ENCODE results near the gene GAPVD1. TPM values are rescaled to one million over a fixed set of nuclear protein-coding genes. Genes with fewer than 3 reads are reported as not detected.

The GAPVD1 gene
- total and polyA plus RNA-seq, 2 of the 13 experiments (the other 11 are each of a cell fraction or from before 2014, with no cell fraction given) = 11.1 to 33.2 TPM

DNA sequence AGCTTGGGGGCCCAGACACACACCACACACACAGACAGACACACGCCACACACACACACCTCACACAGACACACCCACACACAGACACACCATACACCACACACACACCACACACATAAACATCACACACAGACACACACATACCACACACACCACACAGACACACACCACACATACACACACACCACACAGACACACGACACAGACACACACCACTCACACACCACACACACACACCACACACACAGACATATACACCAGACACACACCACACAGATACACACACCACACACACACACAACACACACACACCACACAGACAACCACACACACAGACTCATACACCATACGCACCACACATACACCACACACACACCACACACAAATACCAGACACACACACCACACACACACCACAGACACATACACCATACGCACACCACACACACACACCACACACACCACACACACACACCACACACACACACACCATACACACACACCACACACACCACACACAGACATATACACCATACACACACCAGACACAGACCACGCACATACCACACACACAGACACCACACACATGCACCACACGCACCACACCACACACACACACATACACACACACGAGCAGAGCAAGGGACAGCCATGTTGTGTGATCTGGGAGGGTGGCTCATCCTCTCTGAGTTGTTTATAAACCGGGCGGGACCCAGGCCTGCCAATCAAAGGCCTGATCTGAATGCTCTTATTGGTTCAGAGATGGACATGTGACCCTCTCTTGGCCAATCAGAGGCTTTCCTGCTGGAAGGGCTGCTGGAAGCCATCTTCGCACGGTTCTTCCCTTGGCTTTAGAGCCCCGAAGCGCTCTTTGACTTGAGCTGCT, 148.3 kb downstream of the GAPVD1 start (continued):
- TF ChIP-seq FOXK1 (CRISPR knock-in tag; IDR thresholded peaks at IDR 0.05; ENCODE audit: borderline replicate concordance, low read depth) (no peak), ZNF30 (CRISPR knock-in tag; IDR thresholded peaks at IDR 0.05) (no peak), ATM (IDR thresholded peaks at IDR 0.05; ENCODE audit: borderline replicate concordance) (no peak), TRIM24 (CRISPR knock-in tag; IDR thresholded peaks at IDR 0.05) (no peak), U2AF2 (IDR thresholded peaks at IDR 0.05; ENCODE audit: low read depth, low read length) (no peak), SMAD9 (CRISPR knock-in tag; IDR thresholded peaks at IDR 0.05) (no peak), ZNF841 (CRISPR knock-in tag; IDR thresholded peaks at IDR 0.05; ENCODE audit: borderline replicate concordance) (no peak), MAX (IDR thresholded peaks at IDR 0.05) (no peak), NAIF1 (CRISPR knock-in tag; IDR thresholded peaks at IDR 0.05; ENCODE audit: borderline replicate concordance) (no peak), FOSL1 (CRISPR knock-in tag; IDR thresholded peaks at IDR 0.05; ENCODE audit: borderline replicate concordance) (no peak), MBD4 (IDR thresholded peaks at IDR 0.05; ENCODE audit: borderline replicate concordance, low read length) (no peak), TMF1 (CRISPR knock-in tag; IDR thresholded peaks at IDR 0.05; ENCODE audit: low read depth) (no peak), TOE1 (CRISPR knock-in tag; IDR thresholded peaks at IDR 0.05) (no peak), KLF16 (CRISPR knock-in tag; IDR thresholded peaks at IDR 0.05) (no peak), ZNF431 (CRISPR knock-in tag; IDR thresholded peaks at IDR 0.05; ENCODE audit: borderline replicate concordance, low read depth) (no peak), ZNF720 (CRISPR knock-in tag; IDR thresholded peaks at IDR 0.05) (no peak), ELF1 (CRISPR knock-in tag; IDR thresholded peaks at IDR 0.05) (no peak), ZBTB7A (CRISPR knock-in tag; IDR thresholded peaks at IDR 0.05) (0 out of 2 replicates have a peak, but pooled peaks have one; percentile 26), ZBTB42 (CRISPR knock-in tag; IDR thresholded peaks at IDR 0.05) (no peak), SP1 (IDR thresholded peaks at IDR 0.05) (no peak), SP1 (CRISPR knock-in tag; IDR thresholded peaks at IDR 0.05) (no peak), RAD51 (IDR thresholded peaks at IDR 0.05; ENCODE audit: borderline replicate concordance) (0 out of 2 replicates have a peak, but pooled peaks have one; percentile 14), ZSCAN21 (CRISPR knock-in tag; IDR thresholded peaks at IDR 0.05; ENCODE audit: borderline replicate concordance) (no peak), NFYC (CRISPR knock-in tag; IDR thresholded peaks at IDR 0.05) (peak; percentile 85)
- TF ChIP-seq, protein P1, sequence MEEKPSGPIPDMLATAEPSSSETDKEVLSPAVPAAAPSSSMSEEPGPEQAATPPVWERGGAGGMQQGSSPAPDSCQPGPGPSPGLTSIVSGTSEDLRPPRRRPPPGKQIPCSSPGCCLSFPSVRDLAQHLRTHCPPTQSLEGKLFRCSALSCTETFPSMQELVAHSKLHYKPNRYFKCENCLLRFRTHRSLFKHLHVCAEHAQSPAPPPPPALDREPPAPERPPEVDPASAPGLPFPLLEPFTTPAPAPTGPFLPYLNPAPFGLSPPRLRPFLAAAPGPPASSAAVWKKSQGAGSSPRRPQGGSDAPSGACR (CRISPR knock-in tag; IDR thresholded peaks at IDR 0.05) = no peak
- TF ChIP-seq, protein P2, sequence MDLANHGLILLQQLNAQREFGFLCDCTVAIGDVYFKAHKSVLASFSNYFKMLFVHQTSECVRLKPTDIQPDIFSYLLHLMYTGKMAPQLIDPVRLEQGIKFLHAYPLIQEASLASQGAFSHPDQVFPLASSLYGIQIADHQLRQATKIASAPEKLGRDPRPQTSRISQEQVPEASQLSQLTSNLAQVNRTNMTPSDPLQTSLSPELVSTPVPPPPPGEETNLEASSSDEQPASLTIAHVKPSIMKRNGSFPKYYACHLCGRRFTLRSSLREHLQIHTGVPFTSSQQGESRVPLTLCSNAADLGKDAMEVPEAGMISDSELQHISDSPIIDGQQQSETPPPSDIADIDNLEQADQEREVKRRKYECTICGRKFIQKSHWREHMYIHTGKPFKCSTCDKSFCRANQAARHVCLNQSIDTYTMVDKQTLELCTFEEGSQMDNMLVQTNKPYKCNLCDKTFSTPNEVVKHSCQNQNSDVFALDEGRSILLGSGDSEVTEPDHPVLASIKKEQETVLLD (CRISPR knock-in tag; IDR thresholded peaks at IDR 0.05; ENCODE audit: low read depth) = no peak
- TF ChIP-seq, protein P3, sequence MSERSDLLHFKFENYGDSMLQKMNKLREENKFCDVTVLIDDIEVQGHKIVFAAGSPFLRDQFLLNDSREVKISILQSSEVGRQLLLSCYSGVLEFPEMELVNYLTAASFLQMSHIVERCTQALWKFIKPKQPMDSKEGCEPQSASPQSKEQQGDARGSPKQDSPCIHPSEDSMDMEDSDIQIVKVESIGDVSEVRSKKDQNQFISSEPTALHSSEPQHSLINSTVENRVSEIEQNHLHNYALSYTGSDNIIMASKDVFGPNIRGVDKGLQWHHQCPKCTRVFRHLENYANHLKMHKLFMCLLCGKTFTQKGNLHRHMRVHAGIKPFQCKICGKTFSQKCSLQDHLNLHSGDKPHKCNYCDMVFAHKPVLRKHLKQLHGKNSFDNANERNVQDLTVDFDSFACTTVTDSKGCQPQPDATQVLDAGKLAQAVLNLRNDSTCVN (CRISPR knock-in tag; IDR thresholded peaks at IDR 0.05; ENCODE audit: borderline replicate concordance) = no peak
- TF ChIP-seq, protein P4, sequence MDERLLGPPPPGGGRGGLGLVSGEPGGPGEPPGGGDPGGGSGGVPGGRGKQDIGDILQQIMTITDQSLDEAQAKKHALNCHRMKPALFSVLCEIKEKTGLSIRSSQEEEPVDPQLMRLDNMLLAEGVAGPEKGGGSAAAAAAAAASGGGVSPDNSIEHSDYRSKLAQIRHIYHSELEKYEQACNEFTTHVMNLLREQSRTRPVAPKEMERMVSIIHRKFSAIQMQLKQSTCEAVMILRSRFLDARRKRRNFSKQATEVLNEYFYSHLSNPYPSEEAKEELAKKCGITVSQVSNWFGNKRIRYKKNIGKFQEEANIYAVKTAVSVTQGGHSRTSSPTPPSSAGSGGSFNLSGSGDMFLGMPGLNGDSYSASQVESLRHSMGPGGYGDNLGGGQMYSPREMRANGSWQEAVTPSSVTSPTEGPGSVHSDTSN (CRISPR knock-in tag; IDR thresholded peaks at IDR 0.05) = peak; percentile 71
